Right ventricle myocardium superior (tissue), 1 donor: Measurements from ENCODE around the gene MOBP. TPM values are rescaled to one million over a fixed set of nuclear protein-coding genes. Genes with fewer than 3 reads are reported as not detected.

Experiments
- ATAC-seq: fragments of 200-7000 bp; cut with Tn5 transposase; one replicate; pipeline ENCODE4 v1.9.1; 2020; ENCODE audit warnings: mild to moderate bottlenecking; ENCODE audit not compliant: poor library complexity
- DNase-seq: peaks from one replicate; pipeline ENCODE4 v3.0.0-alpha.2; 2020
- intact Hi-C: fragments of 100-400 bp; cut with DNase I; formaldehyde crosslinking; loops from one replicate; pipeline ENCODE4 v1.11.2; 2022
- total RNA-seq: library from RNA; stranded (reverse); fragmentation: NEBNext Ultra II Directional; extraction: Animal tissue kit (Norgen Biotek cat#: 25700); gene quantifications from one replicate; pipeline ENCODE4 v1.2.1, GENCODE V29; 2021
- donor health status: DM: no; HTN: yes; CAD: no; lungs with severe emphysema.

The MOBP gene
- total RNA-seq, 1 donor from 2014 or later = not detected

GRCh38 chr3:39519554-39520288 lies 52.2 kb downstream of the MOBP start:
- intact Hi-C loops = no loop called here
- ATAC-seq (no peak), DNase-seq (no peak)

GRCh38 chr3:39521456-39521855 lies 54.0 kb downstream of the MOBP start:
- DNase-seq (no peak), ATAC-seq (no peak)
- intact Hi-C loops = no loop called here

GRCh38 chr3:39524107-39524506 lies 56.6 kb downstream of the MOBP start:
- intact Hi-C loops = no loop called here
- ATAC-seq (no peak), DNase-seq (no peak)

GRCh38 chr3:39528844-39529243 lies 61.4 kb downstream of the MOBP start:
- intact Hi-C loops = no loop called here
- ATAC-seq = no peak

GRCh38 chr3:39529577-39529976 lies 62.1 kb downstream of the MOBP start:
- intact Hi-C loops = no loop called here
- no peak for ATAC-seq
- DNase-seq = no peak

More at GRCh38 chr3:39528844-39529243, 61.4 kb downstream of the MOBP start:
- no peak for DNase-seq

- no peak for DNase-seq
- intact Hi-C loops = no loop called here
- no peak for ATAC-seq
These were observed 63.6 kb downstream of the MOBP start for GRCh38 chr3:39531066-39531465.

- intact Hi-C loops = no loop called here
- ATAC-seq = no peak
- no peak for DNase-seq
These were observed 64.2 kb downstream of the MOBP start for GRCh38 chr3:39531665-39532064.

GRCh38 chr3:39532777-39533176 lies 65.3 kb downstream of the MOBP start:
- no peak for ATAC-seq
- intact Hi-C loops = no loop called here
- DNase-seq = no peak

- intact Hi-C loops = no loop called here
- ATAC-seq = no peak
- no peak for DNase-seq
These were observed 65.7 kb downstream of the MOBP start for GRCh38 chr3:39533226-39533625.

- no peak for ATAC-seq
- intact Hi-C loops = no loop called here
- DNase-seq = no peak
These were observed 72.9 kb downstream of the MOBP start for GRCh38 chr3:39540162-39540921.

- no peak for DNase-seq
- intact Hi-C loops = no loop called here
- ATAC-seq = no peak
These were observed 74.0 kb downstream of the MOBP start for GRCh38 chr3:39541442-39541841.

- no peak for ATAC-seq
- DNase-seq = no peak
- intact Hi-C loops = no loop called here
These were observed 74.4 kb downstream of the MOBP start for GRCh38 chr3:39541917-39542329.

- ATAC-seq = no peak
- DNase-seq = no peak
- intact Hi-C loops = no loop called here
These were observed 75.1 kb downstream of the MOBP start for GRCh38 chr3:39542588-39542988.

- intact Hi-C loops = no loop called here
- no peak for DNase-seq
These were observed 80.8 kb downstream of the MOBP start for GRCh38 chr3:39548282-39548681.

GRCh38 chr3:39550354-39551051 lies 83.0 kb downstream of the MOBP start:
- intact Hi-C loops = no loop called here
- no peak for ATAC-seq
- DNase-seq = no peak

More at GRCh38 chr3:39548282-39548681, 80.8 kb downstream of the MOBP start:
- ATAC-seq = no peak

Other genes starting within 250 kb of the MOBP start
- 1.5 TPM for gene CX3CR1, start 187.6 kb upstream of the MOBP start, total RNA-seq
- not detected for gene CCR8, start 138.0 kb upstream of the MOBP start, total RNA-seq
- 14.4 TPM for gene SLC25A38, start 84.3 kb upstream of the MOBP start, total RNA-seq
- gene RPSA, start 61.0 kb upstream of the MOBP start, total RNA-seq = 389 TPM